GM13977 (cell line): ENCODE measurements around the gene ACTRT2.

ENCODE experiments used
- DNase-seq: peaks from one replicate; pipeline ENCODE4 v3.0.0; 2012; ENCODE audit warnings: low spot score
- in situ Hi-C: fragments of 300-500 bp; cut with MboI; formaldehyde crosslinking; loops from one replicate; pipeline ENCODE4 v1.12.0; 2022; ENCODE audit warnings: low sequenced_read_pairs, low pct_unique_long_range_greater_than_20kb, mixed read lengths, inconsistent platforms; ENCODE audit not compliant: unreplicated experiment
- TF ChIP-seq, protein P1 (sequence below): IDR thresholded peaks from 2 replicates; pipeline ENCODE4 v1.5.1; 2012; ENCODE audit warnings: mild to moderate bottlenecking, control low read depth; ENCODE audit not compliant: insufficient read depth; ENCODE audit errors: extremely low read depth, missing control alignments

Gene ACTRT2

DNA sequence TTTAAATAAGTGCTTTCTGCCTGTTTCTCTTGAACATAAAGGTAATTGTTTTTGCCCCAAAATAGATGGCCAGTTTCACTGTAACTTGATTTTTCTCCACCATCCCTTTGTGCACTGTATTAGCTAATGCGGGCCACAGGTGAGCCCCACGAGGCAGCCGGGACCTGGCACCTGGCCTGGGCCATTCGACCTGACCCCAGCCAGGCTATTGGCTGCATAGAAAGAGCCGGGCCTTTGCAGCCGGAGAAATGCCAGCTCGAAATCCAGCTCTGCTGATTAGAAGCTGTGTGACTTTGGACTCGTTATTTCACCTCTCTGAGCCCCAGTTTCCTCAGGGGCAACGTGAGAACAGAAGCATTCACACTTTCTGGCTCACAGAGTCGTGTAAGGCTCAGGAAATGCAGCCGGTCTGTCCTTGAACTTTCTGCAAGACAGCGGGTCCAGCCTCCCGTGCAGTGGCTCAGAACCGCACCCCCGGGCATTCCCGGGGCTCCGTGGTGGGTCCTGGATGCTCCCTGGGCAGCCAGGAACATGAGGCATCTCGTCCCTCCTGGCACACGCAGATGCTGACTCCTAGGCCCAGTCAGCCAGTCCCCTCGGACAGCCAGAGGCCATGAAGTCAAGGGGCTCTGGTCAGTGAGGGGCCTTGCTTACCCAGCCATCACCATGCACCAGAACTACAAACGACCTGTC lies 37.4 kb upstream of the ACTRT2 start:
- TF ChIP-seq, protein P1, sequence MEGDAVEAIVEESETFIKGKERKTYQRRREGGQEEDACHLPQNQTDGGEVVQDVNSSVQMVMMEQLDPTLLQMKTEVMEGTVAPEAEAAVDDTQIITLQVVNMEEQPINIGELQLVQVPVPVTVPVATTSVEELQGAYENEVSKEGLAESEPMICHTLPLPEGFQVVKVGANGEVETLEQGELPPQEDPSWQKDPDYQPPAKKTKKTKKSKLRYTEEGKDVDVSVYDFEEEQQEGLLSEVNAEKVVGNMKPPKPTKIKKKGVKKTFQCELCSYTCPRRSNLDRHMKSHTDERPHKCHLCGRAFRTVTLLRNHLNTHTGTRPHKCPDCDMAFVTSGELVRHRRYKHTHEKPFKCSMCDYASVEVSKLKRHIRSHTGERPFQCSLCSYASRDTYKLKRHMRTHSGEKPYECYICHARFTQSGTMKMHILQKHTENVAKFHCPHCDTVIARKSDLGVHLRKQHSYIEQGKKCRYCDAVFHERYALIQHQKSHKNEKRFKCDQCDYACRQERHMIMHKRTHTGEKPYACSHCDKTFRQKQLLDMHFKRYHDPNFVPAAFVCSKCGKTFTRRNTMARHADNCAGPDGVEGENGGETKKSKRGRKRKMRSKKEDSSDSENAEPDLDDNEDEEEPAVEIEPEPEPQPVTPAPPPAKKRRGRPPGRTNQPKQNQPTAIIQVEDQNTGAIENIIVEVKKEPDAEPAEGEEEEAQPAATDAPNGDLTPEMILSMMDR = no peak
- in situ Hi-C loops = no loop called here
- DNase-seq = no peak

DNA sequence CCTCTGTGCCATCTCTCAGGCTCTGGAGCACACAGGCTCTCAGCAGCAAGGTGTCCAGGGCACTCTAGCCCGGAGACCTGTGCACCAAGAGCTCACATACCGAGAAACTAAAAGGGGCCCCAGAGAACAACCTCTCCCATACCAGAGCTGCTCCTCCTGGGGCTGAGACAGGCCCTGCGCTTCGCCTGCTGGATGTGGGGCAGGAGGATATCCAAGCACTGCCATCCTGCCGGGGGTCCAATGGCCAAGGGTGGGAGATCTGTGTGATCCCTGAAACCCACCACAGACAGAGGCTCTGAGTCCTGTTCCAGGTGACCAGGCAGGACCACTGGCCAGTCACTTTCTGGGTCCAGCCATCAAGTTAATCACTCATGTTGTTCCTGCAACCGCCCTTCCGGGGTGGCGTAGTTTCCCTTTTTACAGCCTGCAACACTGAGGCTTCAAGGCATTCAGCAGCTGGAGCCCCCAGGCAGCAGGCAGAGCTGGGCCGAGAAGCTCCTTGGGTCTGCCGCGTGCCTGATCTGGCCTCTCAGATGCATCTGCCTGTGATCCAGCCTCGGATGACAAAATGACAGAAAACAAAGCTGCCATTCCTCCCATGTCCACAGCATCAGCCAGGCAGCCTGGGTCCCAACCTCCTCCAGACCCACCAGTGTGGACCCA lies 36.7 kb upstream of the ACTRT2 start:
- in situ Hi-C loops = no loop called here
- TF ChIP-seq, protein P1 = no peak
- no peak for DNase-seq

DNA sequence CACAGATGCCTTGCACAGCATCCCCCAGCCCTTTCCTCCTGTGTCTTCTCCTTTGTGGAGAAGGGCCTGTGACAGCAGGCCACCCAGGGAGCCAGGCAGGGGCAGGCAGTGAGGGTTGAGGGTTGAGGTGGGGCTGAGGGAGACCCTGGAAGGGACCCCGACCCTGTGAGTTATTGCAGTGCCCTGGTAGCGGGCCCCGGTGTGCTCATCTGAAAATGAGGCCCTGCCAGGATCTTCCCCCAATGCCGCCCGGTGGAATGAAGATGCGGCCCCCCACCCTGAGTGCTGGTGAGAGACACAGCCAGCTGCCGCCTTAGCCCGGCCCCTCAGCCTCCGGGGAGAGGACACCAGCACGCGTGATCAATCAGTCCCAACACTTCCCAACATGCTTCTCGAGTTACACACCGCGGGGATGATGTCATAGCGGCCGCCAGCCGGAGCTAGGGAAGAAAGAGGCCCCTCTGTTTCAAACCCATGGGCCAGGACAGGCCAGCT lies 36.2 kb upstream of the ACTRT2 start:
- DNase-seq = no peak
- in situ Hi-C loops = no loop called here
- TF ChIP-seq, protein P1 = no peak

GRCh38 chr1:2985694-2986548 lies 35.3 kb upstream of the ACTRT2 start:
- in situ Hi-C loops = no loop called here
- TF ChIP-seq, protein P1 = no peak
- DNase-seq = no peak

GRCh38 chr1:2986549-2987305 lies 34.5 kb upstream of the ACTRT2 start:
- no peak for DNase-seq
- in situ Hi-C loops = no loop called here
- TF ChIP-seq, protein P1 = no peak

GRCh38 chr1:2987773-2988172 lies 33.5 kb upstream of the ACTRT2 start:
- in situ Hi-C loops = no loop called here

More at GRCh38 chr1:2987773-2988172, 33.5 kb upstream of the ACTRT2 start:
- TF ChIP-seq, protein P1 = no peak
- DNase-seq = no peak
